Activated naive CD8-positive, alpha-beta T cell treated with anti-CD3 and anti-CD28 coated beads for 36 hours (primary cell): ENCODE measurements around the gene PPP1R7. TPM values are rescaled to one million over a fixed set of nuclear protein-coding genes. Genes with fewer than 3 reads are reported as not detected.

Experiments
- DNase-seq: peaks from one replicate; pipeline ENCODE4 v3.0.0; 2021
- H3K27ac Mint-ChIP-seq: one replicate; pipeline ENCODE4 v1.8.0; 2022; ENCODE audit warnings: mild to moderate bottlenecking, moderate library complexity, mixed read lengths
- H3K27me3 Mint-ChIP-seq: one replicate; pipeline ENCODE4 v1.8.0; 2022; ENCODE audit warnings: mild to moderate bottlenecking, mixed read lengths
- H3K36me3 Mint-ChIP-seq: one replicate; pipeline ENCODE4 v1.8.0; 2021; ENCODE audit warnings: mild to moderate bottlenecking, mixed read lengths
- H3K4me1 Mint-ChIP-seq: one replicate; pipeline ENCODE4 v1.8.0; 2021; ENCODE audit warnings: mixed read lengths
- H3K4me3 Mint-ChIP-seq: one replicate; pipeline ENCODE4 v1.8.0; 2022; ENCODE audit warnings: mild to moderate bottlenecking, moderate library complexity, mixed read lengths
- H3K9me3 Mint-ChIP-seq: one replicate; pipeline ENCODE4 v1.8.0; 2022; ENCODE audit warnings: mixed read lengths
- total RNA-seq, 2 experiments: library from RNA; stranded (reverse); gene quantifications; one replicate each; pipeline ENCODE4 v1.2.3, GENCODE V29; 2021

The PPP1R7 gene
- total RNA-seq, 2 experiments from 2014 or later, result 80.4 to 85.1 TPM

DNA sequence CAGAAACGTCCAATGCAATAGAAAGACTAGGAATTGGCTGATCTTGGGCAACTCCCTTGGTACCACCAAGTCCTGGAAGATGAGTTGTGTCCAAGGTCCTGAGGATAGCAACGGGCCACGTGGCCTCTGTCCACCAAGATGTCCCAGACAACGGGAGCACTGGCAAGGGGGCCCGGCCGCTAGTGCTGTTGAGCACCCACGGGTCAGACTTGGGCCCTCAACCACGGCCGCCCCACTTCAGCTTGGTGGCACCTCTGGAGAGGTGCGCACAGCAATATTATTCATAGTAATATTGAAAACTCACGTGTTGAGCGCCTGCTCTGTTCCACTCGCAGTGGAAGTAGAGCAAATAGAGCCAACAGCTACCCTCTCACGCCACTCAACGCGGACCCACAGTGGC is 20.0 kb upstream of the PPP1R7 start:
- Mint-ChIP-seq H3K4me1 (peaks cover 21% of the 10 kb centered on the region), H3K36me3 (peaks cover 35% of the 10 kb centered on the region), H3K4me3 (no peak overlapping the region), H3K27me3 (no peaks in the 10 kb centered on the region), H3K27ac (no peak overlapping the region), H3K9me3 (no peaks in the 10 kb centered on the region)
- DNase-seq, result no peak

DNA sequence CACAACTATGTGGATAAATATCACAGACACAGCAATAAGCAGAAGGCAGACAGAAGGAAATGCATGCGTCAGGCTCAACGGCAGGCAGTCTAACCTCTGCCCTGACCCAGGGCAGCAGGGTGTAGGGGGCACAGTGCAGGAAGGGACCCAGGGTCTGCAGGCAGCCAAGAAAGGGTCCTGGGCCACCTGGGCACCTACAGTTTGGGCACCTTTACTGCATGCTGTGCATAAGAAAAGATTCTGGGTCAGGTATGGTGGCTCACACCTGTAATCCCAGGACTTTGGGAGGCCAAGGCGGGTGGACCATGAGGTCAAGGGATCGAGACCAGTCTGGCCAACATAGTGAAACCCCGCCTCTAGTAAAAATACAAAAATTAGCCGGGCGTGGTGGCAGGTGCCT is 18.7 kb upstream of the PPP1R7 start:
- Mint-ChIP-seq H3K36me3 (peaks cover 31% of the 10 kb centered on the region), H3K4me1 (peaks cover 17% of the 10 kb centered on the region), H3K27me3 (no peaks in the 10 kb centered on the region), H3K27ac (no peak overlapping the region), H3K4me3 (no peak overlapping the region), H3K9me3 (no peaks in the 10 kb centered on the region)
- no peak for DNase-seq

DNA sequence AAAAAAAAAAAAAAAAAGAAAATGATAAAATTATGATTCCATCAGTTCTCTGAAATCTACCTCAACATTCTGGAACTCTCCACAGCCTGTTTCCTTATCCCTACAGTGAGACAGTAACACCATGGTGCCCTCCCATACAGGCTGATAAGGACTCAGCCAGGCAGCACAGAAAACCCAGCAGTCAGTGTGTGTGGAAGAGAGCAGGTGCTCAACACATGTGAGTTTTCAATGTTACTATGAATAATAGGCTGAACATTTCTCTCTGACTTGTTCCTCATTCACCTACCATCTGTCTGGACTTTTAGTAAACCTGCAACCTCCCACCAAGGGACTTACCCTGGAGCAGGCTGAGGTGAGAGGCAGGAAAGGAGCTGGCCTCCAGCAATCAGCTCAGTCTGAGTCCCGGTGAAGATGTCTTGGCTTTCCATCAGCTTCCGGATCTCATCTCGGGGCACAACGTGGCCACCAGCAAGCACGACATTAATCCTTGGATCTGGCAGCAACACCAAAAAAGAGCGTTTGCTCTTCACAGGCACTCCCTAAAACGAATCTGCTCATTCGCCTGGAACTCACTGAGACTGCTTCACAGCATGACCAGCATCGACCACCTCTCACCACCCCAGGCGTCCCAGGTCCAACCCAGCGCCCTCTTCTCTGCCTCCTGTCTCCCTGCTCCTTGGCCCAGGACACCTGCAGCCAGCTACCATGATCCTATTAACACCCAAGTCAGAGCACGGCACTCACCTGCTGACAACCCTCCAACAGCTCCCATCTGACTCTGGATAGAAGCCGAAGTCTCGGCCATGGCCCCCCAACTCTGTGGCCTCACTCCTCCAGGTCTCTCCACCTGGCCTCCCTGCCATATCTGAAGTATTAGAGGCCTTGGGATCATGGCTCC is 17.5 kb upstream of the PPP1R7 start:
- Mint-ChIP-seq H3K4me3 (no peak overlapping the region), H3K4me1 (peaks cover 9% of the 10 kb centered on the region), H3K27me3 (no peaks in the 10 kb centered on the region), H3K36me3 (peaks cover 29% of the 10 kb centered on the region), H3K9me3 (no peaks in the 10 kb centered on the region), H3K27ac (no peak overlapping the region)
- no peak for DNase-seq

DNA sequence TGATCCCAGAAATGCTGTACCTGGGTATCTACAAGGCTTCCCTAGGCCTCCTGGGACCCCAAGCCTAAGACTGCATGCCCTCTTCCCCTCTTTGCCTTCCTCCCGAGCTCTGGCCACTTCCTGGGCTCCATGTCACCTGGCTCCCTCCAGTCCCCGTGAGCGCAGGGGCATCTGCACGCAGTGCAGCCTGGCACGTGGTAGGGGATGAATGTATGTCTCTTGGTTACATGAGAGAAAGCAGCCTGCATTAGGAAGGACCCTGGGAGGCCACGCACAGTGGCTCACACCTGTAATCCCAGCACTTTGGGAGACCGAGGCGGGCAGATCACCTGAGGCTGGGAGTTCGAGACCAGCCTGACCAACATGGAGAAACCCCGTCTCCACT is 16.8 kb upstream of the PPP1R7 start:
- Mint-ChIP-seq H3K27me3 (no peaks in the 10 kb centered on the region), H3K9me3 (no peaks in the 10 kb centered on the region), H3K4me1 (peaks cover 3% of the 10 kb centered on the region), H3K27ac (no peak overlapping the region), H3K4me3 (no peak overlapping the region), H3K36me3 (peaks cover 23% of the 10 kb centered on the region)
- no peak for DNase-seq

DNA sequence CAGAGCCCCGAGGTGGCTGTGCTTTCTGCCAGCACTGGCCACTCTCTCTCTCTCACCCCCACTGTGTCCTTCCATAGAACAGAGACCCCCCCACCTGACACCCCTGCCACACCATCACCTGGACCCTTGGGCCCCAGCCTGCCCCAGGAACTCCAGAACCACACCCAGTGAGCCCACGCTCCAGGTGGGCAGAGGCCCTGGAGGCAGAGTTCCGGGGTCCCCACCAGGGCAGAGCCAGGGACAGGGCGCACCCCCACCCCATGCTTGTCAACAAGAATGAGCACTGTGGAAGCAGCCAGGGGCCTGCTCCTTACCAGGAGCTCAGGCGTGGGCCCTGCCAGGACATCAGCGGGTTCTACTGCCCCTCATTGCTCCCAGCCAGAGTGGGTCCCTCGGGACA is 15.6 kb upstream of the PPP1R7 start:
- Mint-ChIP-seq H3K9me3 (no peaks in the 10 kb centered on the region), H3K27ac (no peak overlapping the region), H3K27me3 (no peaks in the 10 kb centered on the region), H3K36me3 (peaks cover 13% of the 10 kb centered on the region), H3K4me1 (no peaks in the 10 kb centered on the region), H3K4me3 (no peak overlapping the region)
- DNase-seq, result no peak

DNA sequence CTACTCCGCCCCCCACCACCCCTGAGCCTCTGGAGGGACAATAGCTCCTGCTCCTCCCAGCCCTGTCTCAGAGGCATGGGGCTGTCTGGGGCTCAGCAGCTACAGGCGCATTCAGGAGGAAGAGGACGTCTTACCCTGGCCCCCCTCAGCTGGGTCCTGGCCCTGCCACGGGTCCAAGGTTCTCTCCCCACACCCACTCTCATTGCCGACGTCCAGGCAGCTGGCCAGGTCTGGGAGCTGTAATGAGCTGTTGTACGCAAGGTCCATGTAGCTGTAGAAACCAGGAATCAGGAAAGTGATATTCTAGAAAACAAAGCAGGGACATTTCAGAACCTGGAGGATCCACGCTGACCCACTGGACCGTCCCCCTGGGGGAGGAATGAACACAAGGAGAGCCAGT is 14.5 kb upstream of the PPP1R7 start:
- H3K4me1 Mint-ChIP-seq, result no peaks in the 10 kb centered on the region
- H3K4me3 Mint-ChIP-seq, result no peak overlapping the region
- H3K27ac Mint-ChIP-seq, result no peak overlapping the region
- DNase-seq, result no peak
- H3K36me3 Mint-ChIP-seq, result peaks cover 12% of the 10 kb centered on the region
- no peaks in the 10 kb centered on the region for H3K27me3 Mint-ChIP-seq
- no peaks in the 10 kb centered on the region for H3K9me3 Mint-ChIP-seq

DNA sequence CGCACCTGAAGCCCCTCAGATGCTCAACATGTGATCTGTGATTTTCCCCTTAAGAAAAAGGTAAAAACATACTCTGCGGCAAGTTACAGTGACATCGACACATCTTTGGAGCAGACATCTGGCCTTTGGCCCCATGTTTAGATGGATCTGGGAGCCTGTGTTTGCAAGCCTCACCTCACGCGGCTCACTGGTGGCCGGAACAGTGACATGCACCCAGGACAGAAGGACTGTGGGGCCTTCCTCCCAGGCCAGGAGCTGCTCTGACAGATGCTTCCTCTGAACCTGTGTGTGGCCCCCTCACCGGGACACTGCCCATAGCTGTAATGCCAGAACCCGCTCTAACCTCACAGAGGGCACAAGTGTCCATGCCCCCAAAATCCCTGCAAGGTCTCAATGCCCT is 14.1 kb upstream of the PPP1R7 start:
- Mint-ChIP-seq H3K9me3 (no peaks in the 10 kb centered on the region), H3K27me3 (no peaks in the 10 kb centered on the region), H3K27ac (no peak overlapping the region), H3K4me3 (no peak overlapping the region), H3K4me1 (no peaks in the 10 kb centered on the region), H3K36me3 (peaks cover 11% of the 10 kb centered on the region)
- DNase-seq, result no peak

DNA sequence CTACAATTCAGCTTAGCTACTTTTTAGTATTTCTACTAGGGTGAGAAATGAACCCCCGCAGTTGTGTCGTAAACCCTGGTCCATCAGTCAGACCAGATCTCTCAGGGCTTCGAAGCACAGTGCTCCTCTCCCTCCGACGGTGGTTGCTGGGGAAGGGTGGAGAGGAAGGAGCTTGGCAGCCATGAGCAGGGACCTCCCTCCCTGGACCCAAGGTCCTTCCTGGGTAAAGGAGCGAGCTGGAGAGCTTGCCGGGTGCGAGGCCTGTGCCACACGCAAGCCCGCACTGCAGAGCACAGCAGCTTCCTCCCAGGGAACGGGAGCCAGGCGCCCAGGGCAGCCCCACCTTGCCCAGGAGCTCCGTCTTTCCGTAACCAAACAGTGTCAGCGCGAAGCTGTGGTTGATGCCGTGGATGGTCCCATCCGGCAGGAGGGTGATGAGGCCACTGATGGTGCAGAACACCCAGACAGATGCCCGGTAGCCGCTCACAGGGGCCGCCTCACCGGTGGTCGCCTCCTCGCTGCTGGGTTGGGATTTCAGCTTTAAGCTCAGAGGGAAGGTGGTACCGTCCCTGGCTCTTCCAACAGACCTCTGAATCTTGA is 13.5 kb upstream of the PPP1R7 start:
- H3K9me3 Mint-ChIP-seq, result no peaks in the 10 kb centered on the region
- H3K4me3 Mint-ChIP-seq, result no peak overlapping the region
- H3K4me1 Mint-ChIP-seq, result no peaks in the 10 kb centered on the region
- DNase-seq, result no peak
- no peaks in the 10 kb centered on the region for H3K27me3 Mint-ChIP-seq
- H3K27ac Mint-ChIP-seq, result no peak overlapping the region
- H3K36me3 Mint-ChIP-seq, result peaks cover 13% of the 10 kb centered on the region

DNA sequence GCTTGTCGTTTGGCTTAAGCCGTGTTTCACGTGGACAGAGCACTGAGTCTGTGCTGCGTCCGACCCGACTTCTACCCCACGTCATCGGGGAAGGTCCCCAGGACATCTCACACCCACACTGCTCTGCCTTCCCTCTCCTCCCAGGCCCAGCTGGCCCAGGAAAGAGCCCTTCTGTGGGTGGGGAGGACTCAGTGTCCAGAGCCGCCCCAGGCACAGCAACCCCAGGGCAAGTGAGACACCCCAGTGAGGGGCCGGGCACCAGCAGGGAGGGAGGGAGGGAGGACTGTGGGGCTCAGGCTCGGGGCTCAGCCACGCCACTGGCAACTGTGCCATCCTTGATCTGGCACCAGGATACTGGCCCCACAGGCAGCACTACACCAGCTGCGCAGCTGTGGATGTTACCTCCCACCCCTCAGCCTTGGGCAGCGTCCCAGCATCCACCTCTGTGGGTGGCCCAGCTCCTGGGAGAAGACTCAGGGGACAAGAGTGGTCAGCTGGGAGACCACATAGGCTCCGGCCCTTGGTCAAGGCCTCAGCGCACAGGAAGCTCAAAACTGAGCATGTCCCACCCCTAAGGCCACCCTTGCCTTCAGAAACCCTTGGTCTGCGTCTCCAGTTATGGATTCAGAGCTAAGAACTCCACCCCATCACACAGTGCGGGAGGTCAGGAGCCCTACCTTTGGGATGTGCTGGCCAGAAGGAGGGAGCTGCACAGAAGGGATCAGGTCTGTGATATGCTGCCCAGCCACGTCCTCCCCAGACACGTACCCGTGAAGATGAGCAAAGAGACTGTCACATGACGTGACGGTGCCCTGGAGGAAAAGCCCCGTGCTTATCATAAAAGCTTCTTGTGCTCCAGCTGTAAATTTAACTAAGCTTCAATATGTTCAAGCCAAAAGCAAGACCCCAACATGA is 12.7 kb upstream of the PPP1R7 start:
- Mint-ChIP-seq H3K9me3 (no peaks in the 10 kb centered on the region), H3K4me3 (no peak overlapping the region), H3K36me3 (peaks cover 16% of the 10 kb centered on the region), H3K4me1 (no peaks in the 10 kb centered on the region), H3K27me3 (no peaks in the 10 kb centered on the region), H3K27ac (no peak overlapping the region)
- no peak for DNase-seq

DNA sequence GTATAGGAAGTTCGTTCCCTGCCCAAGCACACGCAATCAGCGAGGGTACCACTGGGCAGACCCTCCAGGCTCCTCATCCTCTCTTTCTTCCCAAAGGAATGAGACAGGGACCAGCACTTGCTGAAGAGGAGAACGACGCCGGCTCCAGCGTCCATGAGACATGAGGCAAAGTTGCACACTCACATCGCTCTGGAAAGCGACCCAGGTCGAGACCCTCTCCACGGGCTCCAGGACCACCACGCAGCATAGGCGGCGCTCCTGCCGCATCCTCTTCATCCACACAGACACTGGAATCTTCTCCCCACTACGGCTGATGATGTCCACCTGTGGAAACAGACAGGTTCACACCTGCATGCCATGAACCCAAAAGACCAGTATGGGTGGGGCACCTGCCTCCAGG is 11.8 kb upstream of the PPP1R7 start:
- Mint-ChIP-seq H3K27ac (no peak overlapping the region), H3K9me3 (no peaks in the 10 kb centered on the region), H3K27me3 (no peaks in the 10 kb centered on the region), H3K36me3 (peaks cover 11% of the 10 kb centered on the region), H3K4me1 (no peaks in the 10 kb centered on the region), H3K4me3 (no peak overlapping the region)
- DNase-seq, result no peak

DNA sequence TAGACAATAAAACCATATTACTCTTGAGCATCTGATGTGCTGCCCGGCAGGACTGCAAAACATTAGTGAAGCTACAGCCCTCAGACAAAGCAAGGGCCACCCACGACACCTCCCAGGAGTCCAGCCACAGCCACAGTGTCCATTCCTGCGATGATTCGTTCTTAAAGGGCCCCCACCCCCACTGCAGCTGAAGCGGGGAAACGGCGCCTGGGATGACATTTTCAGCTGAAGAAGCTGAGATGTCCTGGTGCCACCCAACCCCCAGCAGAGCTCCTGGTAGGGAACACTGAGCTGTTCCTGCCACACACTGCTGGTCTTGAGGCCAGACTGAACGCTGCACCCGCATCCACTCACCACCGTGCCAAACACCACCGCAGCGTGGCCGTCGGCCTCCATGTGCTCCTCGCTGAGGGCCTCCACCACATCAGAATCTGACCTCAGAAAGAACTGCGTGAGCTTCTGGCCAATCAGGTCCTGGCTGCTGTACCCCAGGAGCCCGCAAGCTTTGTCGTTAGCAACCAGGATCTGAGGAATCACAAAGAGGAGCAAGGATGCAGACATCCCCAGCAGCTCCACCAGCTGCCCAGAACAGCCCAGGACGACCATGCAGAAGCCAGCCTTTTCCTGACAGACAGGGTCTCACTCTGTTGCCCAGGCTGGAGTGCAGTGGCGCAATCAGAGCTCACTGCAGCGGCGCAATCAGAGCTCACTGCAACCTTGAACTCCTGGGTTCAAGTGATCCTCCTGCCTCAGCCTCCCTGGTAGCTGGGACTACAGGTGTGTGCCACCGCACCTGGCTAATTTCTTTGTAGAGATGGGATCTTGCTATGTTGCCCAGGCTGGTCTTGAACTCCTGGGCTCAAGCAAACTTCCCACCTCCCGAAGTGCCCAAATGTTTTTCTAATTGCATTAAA is 10.5 kb upstream of the PPP1R7 start:
- Mint-ChIP-seq H3K27ac (no peak overlapping the region), H3K4me3 (no peak overlapping the region), H3K9me3 (no peaks in the 10 kb centered on the region), H3K4me1 (no peaks in the 10 kb centered on the region), H3K27me3 (no peaks in the 10 kb centered on the region), H3K36me3 (peaks cover 12% of the 10 kb centered on the region)
- DNase-seq, result no peak

DNA sequence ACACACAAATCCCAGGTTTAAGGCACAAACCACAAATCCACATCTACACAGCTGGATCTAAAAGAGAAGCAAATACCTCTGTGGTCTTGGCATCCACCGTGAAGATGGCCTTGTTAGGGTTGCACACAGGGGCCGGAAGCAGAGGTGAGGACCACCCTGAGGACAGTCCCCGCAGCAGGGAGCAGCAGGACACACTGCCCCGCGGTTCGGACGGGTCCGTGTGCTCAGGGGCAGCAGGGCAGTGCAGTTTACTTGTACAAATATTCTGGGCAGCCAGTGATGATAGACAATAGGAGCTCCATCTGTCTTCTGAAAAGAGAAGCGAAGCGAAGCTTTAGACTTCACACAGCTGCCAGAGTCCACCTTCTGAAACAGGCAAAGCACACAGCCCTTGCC is 9.8 kb upstream of the PPP1R7 start:
- Mint-ChIP-seq H3K27me3 (no peaks in the 10 kb centered on the region), H3K36me3 (peaks cover 12% of the 10 kb centered on the region), H3K4me1 (no peaks in the 10 kb centered on the region), H3K9me3 (no peaks in the 10 kb centered on the region), H3K27ac (no peak overlapping the region), H3K4me3 (no peak overlapping the region)
- DNase-seq, result no peak

DNA sequence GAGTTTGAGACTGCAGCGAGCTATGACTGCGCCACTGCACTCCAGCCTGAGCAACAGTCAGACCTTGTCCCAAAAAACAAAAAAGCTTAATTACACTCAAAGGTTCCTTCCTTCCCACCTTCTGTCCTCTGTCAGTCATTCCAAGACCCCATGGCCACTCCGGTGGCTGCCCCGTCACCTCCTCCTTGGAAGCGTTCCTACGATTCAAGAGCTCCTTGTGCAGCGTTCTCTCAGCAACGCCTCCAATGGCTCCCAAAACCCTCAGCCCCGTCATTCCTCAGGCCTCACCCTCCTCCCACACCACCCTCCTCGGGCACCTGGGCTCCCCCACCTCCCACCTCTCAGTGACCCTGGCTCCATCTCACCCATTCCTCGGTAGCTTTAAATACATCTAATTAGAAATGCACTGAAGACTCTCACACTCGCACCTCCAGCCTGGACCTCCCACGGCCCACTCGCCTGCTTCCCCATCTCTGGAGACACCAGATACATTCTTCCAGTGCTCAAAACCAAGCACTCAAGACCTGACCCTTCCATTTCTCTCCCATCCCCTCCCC is 9.0 kb upstream of the PPP1R7 start:
- DNase-seq, result no peak
- Mint-ChIP-seq H3K4me1 (peaks cover 2% of the 10 kb centered on the region), H3K36me3 (peaks cover 12% of the 10 kb centered on the region), H3K27ac (no peak overlapping the region), H3K27me3 (no peaks in the 10 kb centered on the region), H3K4me3 (no peak overlapping the region), H3K9me3 (no peaks in the 10 kb centered on the region)

DNA sequence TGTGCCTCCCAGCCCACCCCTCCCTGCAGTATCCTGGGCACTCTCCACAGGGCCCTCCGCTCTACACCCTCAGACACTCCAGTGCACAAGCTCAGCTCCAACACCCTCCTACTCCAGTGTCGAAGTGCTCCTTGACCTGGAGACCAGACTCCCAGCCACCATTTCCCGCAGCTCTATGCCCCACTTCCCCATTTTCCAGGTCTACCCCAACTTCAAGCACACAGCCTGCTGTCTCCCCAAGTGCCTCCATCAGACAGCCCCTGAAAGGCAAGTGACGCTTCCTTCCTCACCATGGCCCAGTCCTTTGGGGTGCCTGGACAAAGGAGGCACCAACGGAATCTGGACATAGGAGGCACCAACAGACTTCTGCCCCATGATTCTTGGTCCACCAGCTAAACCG is 8.2 kb upstream of the PPP1R7 start:
- H3K9me3 Mint-ChIP-seq, result no peaks in the 10 kb centered on the region
- H3K4me1 Mint-ChIP-seq, result peaks cover 9% of the 10 kb centered on the region
- H3K27me3 Mint-ChIP-seq, result no peaks in the 10 kb centered on the region
- no peak overlapping the region for H3K4me3 Mint-ChIP-seq
- H3K27ac Mint-ChIP-seq, result no peak overlapping the region
- no peak for DNase-seq
- peaks cover 12% of the 10 kb centered on the region for H3K36me3 Mint-ChIP-seq
